ENCODE measurements around the gene LRRC71. TPM values are rescaled to one million over a fixed set of nuclear protein-coding genes. Genes with fewer than 3 reads are reported as not detected.

Gene LRRC71
- total and polyA plus RNA-seq, 10 of the 15 experiments (the other 5 are each of a cell fraction or from before 2014, with no cell fraction given): not detected

GRCh38 chr1:156980551-156980950 lies 60.1 kb downstream of the LRRC71 start (continued):
- TF ChIP-seq RELB (IDR thresholded peaks at IDR 0.05; ENCODE audit: low read depth): no peak
- no peak for TF ChIP-seq STAT3 (IDR thresholded peaks at IDR 0.05; ENCODE audit: low read depth, low read length)
- no peak for TF ChIP-seq MEF2A (IDR thresholded peaks at IDR 0.05; ENCODE audit: insufficient read depth, low read depth, low read length)
- TF ChIP-seq ATF2 (IDR thresholded peaks at IDR 0.05; ENCODE audit: low read length): no peak
- TF ChIP-seq SMAD1 (IDR thresholded peaks at IDR 0.05; ENCODE audit: low read depth, partially characterized antibody): no peak

MicroRNAs within 50 kb of the gene (microRNA counts, 767-probe panel; counts per million panel counts)
- microRNA hsa-miR-765: 516 counts per million, percentile 8 among the panel's probes with 10 or more counts

Small RNA genes within 50 kb of the gene (microRNA-seq; reads per million reads assigned to microRNA genes)
- gene MIR765: not detected

Small RNA genes within 50 kb of the gene (small RNA-seq; reads per million reads assigned to genes)
- gene MIR765: not detected

Other genes with a start within 250 kb of the LRRC71 start
Only the 7 nearest of the 14 such genes appear.
- 237 and 258 TPM in 2 replicates for gene HDGF, start 169.0 kb upstream of the LRRC71 start, total RNA-seq (2014; rRNA removed)
- 267 and 277 TPM in 2 replicates for gene HDGF, start 169.0 kb upstream of the LRRC71 start, total RNA-seq (2014; rRNA removed; fragmentation: Illumina TruSeq; extraction: Trizol)
- 261 and 271 TPM in 2 replicates for gene HDGF, start 169.0 kb upstream of the LRRC71 start, total RNA-seq (2021)
- gene HDGF, start 169.0 kb upstream of the LRRC71 start, polyA plus RNA-seq (2011; rRNA removed): 200 and 203 TPM in 2 replicates
- 372 and 388 TPM in 2 replicates for gene HDGF, start 169.0 kb upstream of the LRRC71 start, polyA plus RNA-seq (2014; fragmentation: Illumina TruSeq; extraction: Trizol)
- 10 to 100 TPM; 28.3 to 65.9 TPM for gene HDGF, start 169.0 kb upstream of the LRRC71 start, polyA plus RNA-seq (2014; fragmentation: Nextera tagmentation; extraction: Ambion mirVana)
- 217 and 223 TPM in 2 replicates for gene HDGF, start 169.0 kb upstream of the LRRC71 start, polyA plus RNA-seq (2014; rRNA removed)
- gene HDGF, start 169.0 kb upstream of the LRRC71 start, polyA plus RNA-seq (2016; fragmentation: Nextera tagmentation; extraction: Ambion mirVana): 10 to 100 TPM; 45.1 to 81.9 TPM
- gene PRCC, start 153.1 kb upstream of the LRRC71 start, total RNA-seq (2014; rRNA removed): 79.6 and 92.2 TPM in 2 replicates
- gene PRCC, start 153.1 kb upstream of the LRRC71 start, total RNA-seq (2014; rRNA removed; fragmentation: Illumina TruSeq; extraction: Trizol): 34.0 and 36.0 TPM in 2 replicates
- 78.3 and 87.5 TPM in 2 replicates for gene PRCC, start 153.1 kb upstream of the LRRC71 start, total RNA-seq (2021)
- gene PRCC, start 153.1 kb upstream of the LRRC71 start, polyA plus RNA-seq (2011; rRNA removed): 29.2 and 52.8 TPM in 2 replicates
- gene PRCC, start 153.1 kb upstream of the LRRC71 start, polyA plus RNA-seq (2014; fragmentation: Illumina TruSeq; extraction: Trizol): 121 and 132 TPM in 2 replicates
- gene PRCC, start 153.1 kb upstream of the LRRC71 start, polyA plus RNA-seq (2014; fragmentation: Nextera tagmentation; extraction: Ambion mirVana): 10 to 100 TPM; 23.8 to 30.1 TPM
- gene PRCC, start 153.1 kb upstream of the LRRC71 start, polyA plus RNA-seq (2014; rRNA removed): 52.6 and 56.6 TPM in 2 replicates
- gene PRCC, start 153.1 kb upstream of the LRRC71 start, polyA plus RNA-seq (2016; fragmentation: Nextera tagmentation; extraction: Ambion mirVana): 10 to 100 TPM; 73.5 to 77.2 TPM
- 9.9 and 11.4 TPM in 2 replicates for gene SH2D2A, start 103.8 kb upstream of the LRRC71 start, total RNA-seq (2014; rRNA removed)
- gene SH2D2A, start 103.8 kb upstream of the LRRC71 start, total RNA-seq (2014; rRNA removed; fragmentation: Illumina TruSeq; extraction: Trizol): 4.6 and 5.4 TPM in 2 replicates
- gene SH2D2A, start 103.8 kb upstream of the LRRC71 start, total RNA-seq (2021): 15.9 and 17.4 TPM in 2 replicates
- gene SH2D2A, start 103.8 kb upstream of the LRRC71 start, polyA plus RNA-seq (2011; rRNA removed): 3.7 and 9.7 TPM in 2 replicates
- gene SH2D2A, start 103.8 kb upstream of the LRRC71 start, polyA plus RNA-seq (2014; fragmentation: Illumina TruSeq; extraction: Trizol): 2.2 and 4.4 TPM in 2 replicates
- 1 to 10 TPM in 1 of 2 experiments, under 1 TPM in 1; 0.72 to 1.8 TPM for gene SH2D2A, start 103.8 kb upstream of the LRRC71 start, polyA plus RNA-seq (2014; fragmentation: Nextera tagmentation; extraction: Ambion mirVana)
- gene SH2D2A, start 103.8 kb upstream of the LRRC71 start, polyA plus RNA-seq (2014; rRNA removed): 10.7 and 11.6 TPM in 2 replicates
- 1 to 10 TPM; 6.5 to 7.4 TPM for gene SH2D2A, start 103.8 kb upstream of the LRRC71 start, polyA plus RNA-seq (2016; fragmentation: Nextera tagmentation; extraction: Ambion mirVana)
- not detected in 2 replicates for gene INSRR, start 61.5 kb upstream of the LRRC71 start, total RNA-seq (2014; rRNA removed)
- not detected in 2 replicates for gene INSRR, start 61.5 kb upstream of the LRRC71 start, total RNA-seq (2014; rRNA removed; fragmentation: Illumina TruSeq; extraction: Trizol)
- not detected in 2 replicates for gene INSRR, start 61.5 kb upstream of the LRRC71 start, total RNA-seq (2021)
- gene INSRR, start 61.5 kb upstream of the LRRC71 start, polyA plus RNA-seq (2011; rRNA removed): 0.01 TPM in 1 of 2 replicates, not detected in the other
- not detected in 2 replicates for gene INSRR, start 61.5 kb upstream of the LRRC71 start, polyA plus RNA-seq (2014; fragmentation: Illumina TruSeq; extraction: Trizol)
- not detected for gene INSRR, start 61.5 kb upstream of the LRRC71 start, polyA plus RNA-seq (2014; fragmentation: Nextera tagmentation; extraction: Ambion mirVana)
- gene INSRR, start 61.5 kb upstream of the LRRC71 start, polyA plus RNA-seq (2014; rRNA removed): not detected in 2 replicates
- not detected for gene INSRR, start 61.5 kb upstream of the LRRC71 start, polyA plus RNA-seq (2016; fragmentation: Nextera tagmentation; extraction: Ambion mirVana)
- gene NTRK1, start 59.8 kb upstream of the LRRC71 start, total RNA-seq (2014; rRNA removed): 0.16 and 0.56 TPM in 2 replicates
- gene NTRK1, start 59.8 kb upstream of the LRRC71 start, total RNA-seq (2014; rRNA removed; fragmentation: Illumina TruSeq; extraction: Trizol): not detected in 2 replicates
- gene NTRK1, start 59.8 kb upstream of the LRRC71 start, total RNA-seq (2021): 0.19 TPM in 1 of 2 replicates, not detected in the other
- 0.07 and 0.10 TPM in 2 replicates for gene NTRK1, start 59.8 kb upstream of the LRRC71 start, polyA plus RNA-seq (2011; rRNA removed)
- not detected in 2 replicates for gene NTRK1, start 59.8 kb upstream of the LRRC71 start, polyA plus RNA-seq (2014; fragmentation: Illumina TruSeq; extraction: Trizol)
- not detected for gene NTRK1, start 59.8 kb upstream of the LRRC71 start, polyA plus RNA-seq (2014; fragmentation: Nextera tagmentation; extraction: Ambion mirVana)
- 0.08 TPM in 1 of 2 replicates, not detected in the other for gene NTRK1, start 59.8 kb upstream of the LRRC71 start, polyA plus RNA-seq (2014; rRNA removed)
- gene NTRK1, start 59.8 kb upstream of the LRRC71 start, polyA plus RNA-seq (2016; fragmentation: Nextera tagmentation; extraction: Ambion mirVana): under 1 TPM in 1 of 2 experiments, not detected in 1; 0.40 TPM
- gene PEAR1, start 26.9 kb upstream of the LRRC71 start, total RNA-seq (2014; rRNA removed): under 0.01 TPM in 1 of 2 replicates, not detected in the other
- gene PEAR1, start 26.9 kb upstream of the LRRC71 start, total RNA-seq (2014; rRNA removed; fragmentation: Illumina TruSeq; extraction: Trizol): not detected in 2 replicates
- gene PEAR1, start 26.9 kb upstream of the LRRC71 start, total RNA-seq (2021): not detected in 2 replicates
- not detected in 2 replicates for gene PEAR1, start 26.9 kb upstream of the LRRC71 start, polyA plus RNA-seq (2011; rRNA removed)
- gene PEAR1, start 26.9 kb upstream of the LRRC71 start, polyA plus RNA-seq (2014; fragmentation: Illumina TruSeq; extraction: Trizol): not detected in 2 replicates
- not detected for gene PEAR1, start 26.9 kb upstream of the LRRC71 start, polyA plus RNA-seq (2014; fragmentation: Nextera tagmentation; extraction: Ambion mirVana)
- gene PEAR1, start 26.9 kb upstream of the LRRC71 start, polyA plus RNA-seq (2014; rRNA removed): not detected in 2 replicates
- gene PEAR1, start 26.9 kb upstream of the LRRC71 start, polyA plus RNA-seq (2016; fragmentation: Nextera tagmentation; extraction: Ambion mirVana): not detected
- 1.9 and 2.3 TPM in 2 replicates for gene ARHGEF11, start 125.1 kb downstream of the LRRC71 start, total RNA-seq (2014; rRNA removed)
- 1.3 and 1.7 TPM in 2 replicates for gene ARHGEF11, start 125.1 kb downstream of the LRRC71 start, total RNA-seq (2014; rRNA removed; fragmentation: Illumina TruSeq; extraction: Trizol)
- gene ARHGEF11, start 125.1 kb downstream of the LRRC71 start, total RNA-seq (2021): 3.2 and 3.5 TPM in 2 replicates
- 6.0 and 12.7 TPM in 2 replicates for gene ARHGEF11, start 125.1 kb downstream of the LRRC71 start, polyA plus RNA-seq (2011; rRNA removed)
- 2.1 and 2.5 TPM in 2 replicates for gene ARHGEF11, start 125.1 kb downstream of the LRRC71 start, polyA plus RNA-seq (2014; fragmentation: Illumina TruSeq; extraction: Trizol)
- under 1 TPM; 0.05 to 0.06 TPM for gene ARHGEF11, start 125.1 kb downstream of the LRRC71 start, polyA plus RNA-seq (2014; fragmentation: Nextera tagmentation; extraction: Ambion mirVana)
- 2.3 and 2.5 TPM in 2 replicates for gene ARHGEF11, start 125.1 kb downstream of the LRRC71 start, polyA plus RNA-seq (2014; rRNA removed)
- gene ARHGEF11, start 125.1 kb downstream of the LRRC71 start, polyA plus RNA-seq (2016; fragmentation: Nextera tagmentation; extraction: Ambion mirVana): 1 to 10 TPM in 1 of 2 experiments, under 1 TPM in 1; 0.64 to 1.4 TPM

All from GM12878 (cell line).